HUES6 (cell line): ENCODE data around the gene GNAO1.

ENCODE experiments used
- H3K27ac ChIP-seq: 2 replicates; pipeline ENCODE4 v1.7.0; 2013; ENCODE audit warnings: low read depth, mild to moderate bottlenecking, low read length, inconsistent platforms
- H3K27me3 ChIP-seq: 2 replicates; pipeline ENCODE4 v1.6.1; 2013; ENCODE audit warnings: low read length; ENCODE audit not compliant: control insufficient read depth, insufficient read depth
- H3K36me3 ChIP-seq: 2 replicates; pipeline ENCODE4 v1.6.1; 2013; ENCODE audit warnings: low read length; ENCODE audit not compliant: control insufficient read depth, insufficient read depth
- H3K4me1 ChIP-seq: 2 replicates; pipeline ENCODE4 v1.6.1; 2013; ENCODE audit warnings: low read length; ENCODE audit not compliant: control insufficient read depth, insufficient read depth
- H3K4me3 ChIP-seq: 2 replicates; pipeline ENCODE4 v1.5.1; 2013; ENCODE audit warnings: low read depth, low read length
- H3K9ac ChIP-seq: one replicate; pipeline ENCODE4 v1.6.1; 2013; ENCODE audit warnings: mild to moderate bottlenecking, low read length
- H3K9me3 ChIP-seq: 2 replicates; pipeline ENCODE4 v1.6.1; 2013; ENCODE audit warnings: low read depth, low read length; ENCODE audit not compliant: control insufficient read depth, insufficient read depth

GNAO1 gene

DNA sequence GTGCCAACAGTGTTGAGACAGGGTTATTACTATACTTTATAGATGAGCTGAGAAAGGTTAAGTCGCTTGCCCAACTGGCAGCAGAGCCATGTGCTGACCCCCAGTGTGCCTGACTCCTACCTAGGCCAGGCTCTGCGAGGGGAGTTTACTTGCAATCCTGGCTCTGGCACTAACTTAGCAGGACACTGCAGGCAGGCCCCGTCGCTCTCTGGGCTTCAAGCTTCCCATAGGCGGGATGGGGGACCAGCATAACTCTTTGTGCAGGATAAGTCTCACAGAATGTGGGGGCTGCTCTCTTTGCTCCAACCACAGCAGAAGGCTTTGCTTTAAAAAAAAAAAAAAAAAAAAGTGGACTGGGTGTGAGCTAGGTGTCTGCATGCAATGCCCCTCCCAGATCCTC, 102.7 kb downstream of the GNAO1 start:
- Histone ChIP-seq H3K27ac (no peak overlapping the region), H3K4me3 (no peak overlapping the region), H3K36me3 (no peaks in the 10 kb centered on the region), H3K9ac (no peak overlapping the region), H3K9me3 (no peaks in the 10 kb centered on the region), H3K27me3 (peaks cover 2% of the 10 kb centered on the region; the same call in 1 of the 2 replicates), H3K4me1 (peaks cover 34% of the 10 kb centered on the region)

DNA sequence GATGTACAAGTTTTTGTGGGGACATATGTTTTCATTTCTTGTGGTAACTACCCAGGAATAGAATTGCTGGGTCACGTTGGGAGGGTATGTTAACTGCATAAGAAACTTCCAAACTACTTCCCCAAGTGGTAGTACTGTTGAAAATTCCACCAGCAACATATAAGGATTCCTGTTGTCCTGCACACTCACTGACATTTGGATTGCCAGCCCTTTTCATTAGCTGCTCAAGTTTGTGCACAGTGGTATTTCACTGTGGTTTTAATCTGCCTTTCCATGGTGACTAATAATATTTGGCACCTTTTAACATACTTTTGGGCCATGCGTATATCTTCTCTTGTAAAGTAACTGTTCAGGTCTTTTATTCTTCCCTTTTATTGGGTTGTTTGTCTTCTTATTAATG, 103.3 kb downstream of the GNAO1 start:
- Histone ChIP-seq H3K9me3 (no peaks in the 10 kb centered on the region), H3K36me3 (no peaks in the 10 kb centered on the region), H3K4me3 (no peak overlapping the region), H3K4me1 (peaks cover 29% of the 10 kb centered on the region), H3K27me3 (peaks cover 2% of the 10 kb centered on the region; the same call in 1 of the 2 replicates), H3K27ac (no peak overlapping the region), H3K9ac (no peak overlapping the region)

DNA sequence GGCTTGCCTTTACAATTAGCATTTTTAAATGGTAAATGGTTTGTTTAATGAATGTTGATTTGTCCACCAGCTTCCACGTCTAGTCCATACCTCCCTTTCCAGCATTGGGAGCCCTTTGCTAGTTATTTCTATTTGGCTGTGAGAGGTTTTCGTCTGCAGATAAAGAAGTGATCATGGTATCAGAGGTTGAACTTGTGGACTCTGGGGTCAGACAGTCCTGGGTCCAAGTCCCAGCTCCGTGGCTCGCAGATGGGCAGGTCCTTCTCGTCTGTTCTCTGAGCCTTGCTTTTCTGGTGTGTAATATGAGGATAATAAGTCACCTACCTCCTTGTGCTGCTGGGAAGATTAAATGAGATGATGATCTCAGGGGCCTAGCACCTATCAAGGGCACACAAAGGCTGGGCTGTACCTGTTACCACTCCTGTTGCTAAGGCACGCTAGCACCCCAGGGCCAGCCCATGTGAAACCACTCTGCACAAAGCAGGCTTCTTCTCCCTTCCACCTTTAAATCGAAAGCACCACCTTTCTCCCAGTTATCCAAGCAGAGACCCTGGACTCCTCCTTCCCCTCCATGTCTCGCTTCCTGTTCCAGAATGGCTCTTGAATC, 103.9 kb downstream of the GNAO1 start:
- Histone ChIP-seq H3K27ac (no peak overlapping the region), H3K9me3 (no peaks in the 10 kb centered on the region), H3K9ac (no peak overlapping the region), H3K4me3 (no peak overlapping the region), H3K36me3 (no peaks in the 10 kb centered on the region), H3K4me1 (peaks cover 23% of the 10 kb centered on the region), H3K27me3 (peaks cover 2% of the 10 kb centered on the region; the same call in 1 of the 2 replicates)

DNA sequence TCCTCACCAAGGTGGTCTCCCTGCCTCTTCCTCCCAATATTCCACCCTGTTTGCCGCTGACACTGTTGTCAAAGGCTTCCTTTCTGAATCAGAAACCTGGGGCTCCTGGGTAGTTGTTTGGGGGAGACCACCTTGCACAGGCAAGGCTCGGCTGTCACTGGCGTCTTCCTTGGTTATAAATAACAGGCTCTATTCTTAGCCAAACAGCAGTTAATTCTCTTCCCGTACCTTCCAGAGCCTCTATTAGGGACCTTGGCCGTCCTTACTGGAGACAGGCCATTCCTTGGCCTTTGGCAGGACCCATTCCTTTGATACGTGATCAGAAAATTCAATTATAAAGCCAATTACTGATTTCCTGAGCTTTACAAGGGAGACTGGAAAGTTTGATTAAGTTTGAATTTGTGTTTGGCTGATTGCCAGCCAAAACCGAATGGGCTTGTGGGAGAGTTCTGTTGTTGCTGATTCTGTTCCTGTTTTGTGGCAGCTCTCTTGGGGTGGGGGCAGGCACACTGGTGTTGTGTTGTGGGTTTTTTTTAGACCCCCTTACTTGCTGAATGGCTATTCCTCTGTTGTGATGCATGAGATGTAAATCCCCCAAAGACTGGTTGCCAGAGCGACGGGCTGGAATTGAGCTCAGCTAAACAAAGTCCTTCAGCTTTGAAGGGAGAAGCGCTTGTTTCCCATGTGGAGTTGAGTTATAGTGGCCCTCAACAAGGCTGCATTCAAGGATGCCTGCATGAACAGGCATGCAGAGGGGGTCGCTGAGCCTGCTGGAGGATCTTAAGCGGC, 104.6 kb downstream of the GNAO1 start:
- Histone ChIP-seq H3K9ac (no peak overlapping the region), H3K4me3 (no peak overlapping the region), H3K4me1 (peaks cover 24% of the 10 kb centered on the region), H3K27ac (no peak overlapping the region), H3K36me3 (no peaks in the 10 kb centered on the region), H3K9me3 (no peaks in the 10 kb centered on the region), H3K27me3 (peaks cover 2% of the 10 kb centered on the region; the same call in 1 of the 2 replicates)

DNA sequence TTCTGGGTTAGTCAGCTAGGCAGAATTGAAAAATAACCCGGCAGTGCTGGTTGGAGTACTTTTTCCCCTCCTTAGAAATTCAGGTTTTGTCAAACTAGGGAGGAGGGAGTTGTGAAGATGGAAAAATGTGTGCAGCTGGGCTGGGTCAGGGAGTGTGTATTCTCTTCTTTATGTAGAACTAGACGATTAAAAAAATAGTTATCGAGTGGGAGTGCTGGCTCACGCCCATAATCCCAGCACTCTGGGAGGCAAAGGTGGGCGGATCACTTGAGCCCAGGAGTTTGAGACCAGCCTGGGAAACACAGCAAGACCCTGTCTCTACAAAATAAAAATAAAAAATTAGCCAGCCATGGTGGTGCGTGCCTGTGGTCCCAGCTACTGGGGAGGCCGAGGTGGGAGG, 106.4 kb downstream of the GNAO1 start:
- no peak overlapping the region for H3K27ac ChIP-seq
- peaks cover 24% of the 10 kb centered on the region for H3K4me1 ChIP-seq
- no peaks in the 10 kb centered on the region for H3K36me3 ChIP-seq
- no peak overlapping the region for H3K9ac ChIP-seq
- H3K9me3 ChIP-seq = no peaks in the 10 kb centered on the region
- peaks cover 2% of the 10 kb centered on the region; the same call in 1 of the 2 replicates for H3K27me3 ChIP-seq
- H3K4me3 ChIP-seq = no peak overlapping the region

DNA sequence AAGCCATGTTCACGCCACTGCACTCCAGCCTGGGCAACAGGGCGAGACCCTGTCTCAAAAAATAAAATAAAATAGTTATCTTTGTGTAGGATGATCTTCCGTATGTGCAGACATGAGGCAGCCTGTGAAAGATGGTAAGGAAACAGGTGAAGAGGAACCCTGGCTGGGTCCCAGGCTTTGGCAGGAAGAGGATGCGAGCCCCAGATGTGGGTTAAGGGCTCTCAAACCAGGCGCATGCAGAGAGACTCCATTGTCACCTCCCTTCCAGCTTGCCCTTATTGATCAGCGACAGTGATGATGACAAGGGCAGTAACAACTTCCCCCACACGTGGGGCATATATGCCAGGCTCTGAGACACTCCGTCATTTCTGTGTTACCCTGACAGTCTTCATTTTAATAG, 106.8 kb downstream of the GNAO1 start:
- no peak overlapping the region for H3K9ac ChIP-seq
- no peak overlapping the region for H3K27ac ChIP-seq
- no peak overlapping the region for H3K4me3 ChIP-seq
- no peaks in the 10 kb centered on the region for H3K36me3 ChIP-seq
- peaks cover 2% of the 10 kb centered on the region; the same call in 1 of the 2 replicates for H3K27me3 ChIP-seq
- peaks cover 24% of the 10 kb centered on the region for H3K4me1 ChIP-seq
- H3K9me3 ChIP-seq = no peaks in the 10 kb centered on the region

DNA sequence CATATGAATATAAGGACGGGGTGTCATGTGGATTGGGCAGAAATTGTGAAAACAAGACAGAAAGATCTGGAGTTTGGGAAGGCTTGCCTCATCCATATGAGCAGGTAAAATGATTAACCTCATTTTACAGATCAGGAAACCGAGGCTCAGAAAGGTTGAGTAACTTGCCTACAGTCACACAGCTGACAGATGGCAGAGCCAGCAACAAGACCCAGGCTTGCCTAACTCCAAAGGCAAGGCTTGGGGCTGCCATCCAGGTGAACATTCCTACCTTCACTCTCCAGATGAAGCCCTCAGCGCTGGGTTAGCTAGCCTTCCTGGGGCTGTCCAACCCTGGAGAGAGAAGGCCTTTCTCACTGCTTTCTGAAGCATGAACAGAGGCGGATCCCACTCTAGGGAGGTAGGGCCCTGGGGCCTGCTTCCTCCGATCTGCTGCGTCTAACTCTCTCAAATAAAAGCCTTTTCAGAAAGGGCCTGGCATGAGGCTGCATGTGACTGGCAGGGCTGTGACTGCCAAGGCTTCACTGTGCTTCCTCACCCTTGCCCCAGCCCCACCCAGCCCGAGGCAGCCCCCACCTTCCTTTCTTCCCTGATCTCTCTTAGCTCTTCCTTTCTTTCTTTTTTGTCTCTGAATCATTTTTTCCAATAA, 107.8 kb downstream of the GNAO1 start:
- H3K9me3 ChIP-seq = no peaks in the 10 kb centered on the region
- peaks cover 24% of the 10 kb centered on the region for H3K4me1 ChIP-seq
- H3K4me3 ChIP-seq = no peak overlapping the region
- H3K9ac ChIP-seq = no peak overlapping the region
- H3K27me3 ChIP-seq = peaks cover 2% of the 10 kb centered on the region; the same call in 1 of the 2 replicates
- no peaks in the 10 kb centered on the region for H3K36me3 ChIP-seq
- no peak overlapping the region for H3K27ac ChIP-seq

DNA sequence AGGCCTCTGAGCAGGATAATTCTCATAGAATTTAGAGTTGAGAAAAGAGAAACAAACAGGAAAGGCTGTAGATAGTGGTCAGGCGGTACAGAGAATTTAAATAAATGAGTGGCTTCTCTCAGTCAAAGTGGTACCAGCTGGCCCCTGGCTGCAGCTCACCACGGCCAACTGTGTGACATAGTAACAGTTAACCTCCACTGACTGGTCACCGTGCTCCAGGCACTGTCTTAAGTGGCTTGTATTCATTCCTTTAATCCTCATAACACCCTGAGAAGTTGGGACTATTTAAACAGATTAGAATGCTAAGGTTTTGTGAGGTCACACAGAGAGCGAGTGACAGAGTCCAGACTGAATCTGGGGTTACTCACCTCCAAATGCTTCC, 108.9 kb downstream of the GNAO1 start:
- Histone ChIP-seq H3K27me3 (peaks cover 2% of the 10 kb centered on the region; the same call in 1 of the 2 replicates), H3K9ac (no peak overlapping the region), H3K4me1 (peaks cover 22% of the 10 kb centered on the region), H3K27ac (no peak overlapping the region), H3K4me3 (no peak overlapping the region), H3K9me3 (no peaks in the 10 kb centered on the region), H3K36me3 (no peaks in the 10 kb centered on the region)

DNA sequence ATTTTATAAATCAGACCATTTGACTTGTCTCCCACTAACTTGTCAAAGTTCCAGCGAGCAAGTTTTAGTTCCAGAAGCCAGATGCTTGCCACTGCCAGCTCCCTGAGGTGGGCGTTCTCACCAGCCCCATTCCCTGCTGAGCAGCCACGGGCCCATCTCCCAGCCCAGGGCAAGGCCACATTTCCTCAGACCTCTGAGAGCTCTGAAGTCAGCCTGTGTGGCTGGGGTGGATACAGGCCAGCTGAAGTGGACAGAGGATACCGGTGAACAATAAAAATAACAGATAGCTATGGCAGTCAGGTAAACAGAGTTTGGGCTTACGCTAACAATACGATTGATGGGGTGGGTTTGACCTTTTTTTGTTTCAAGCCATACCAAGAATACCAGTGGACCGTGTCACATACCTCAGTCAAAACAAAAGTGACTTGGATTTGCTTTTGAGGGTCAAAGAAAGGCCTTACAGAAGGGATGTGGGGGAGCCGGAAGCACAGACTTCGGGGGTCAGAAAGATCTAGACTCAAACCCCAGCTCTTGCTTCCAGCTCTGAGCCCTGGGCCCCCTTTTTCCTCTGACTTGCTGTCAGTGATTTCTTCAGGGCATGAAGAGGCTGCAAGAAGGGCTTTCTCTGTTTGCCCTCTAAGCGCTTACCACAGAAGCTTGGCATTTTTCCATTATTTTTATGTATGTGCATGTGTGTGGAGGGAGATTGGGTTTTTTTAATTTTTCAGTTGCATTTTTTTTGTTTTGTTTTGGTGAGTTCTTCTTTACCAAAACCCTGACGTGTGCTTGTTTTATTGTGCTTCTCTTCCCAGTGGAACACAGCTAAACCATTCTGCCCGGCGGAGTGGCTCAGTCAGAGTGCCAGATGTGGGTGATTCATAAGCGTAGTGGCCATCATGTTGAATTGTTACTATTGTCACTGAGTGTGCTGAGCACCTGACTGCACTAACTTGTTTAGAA, 109.9 kb downstream of the GNAO1 start:
- H3K9ac ChIP-seq = no peak overlapping the region
- H3K27me3 ChIP-seq = peaks cover 2% of the 10 kb centered on the region; the same call in 1 of the 2 replicates
- peaks cover 22% of the 10 kb centered on the region for H3K4me1 ChIP-seq
- H3K27ac ChIP-seq = no peak overlapping the region
- H3K36me3 ChIP-seq = no peaks in the 10 kb centered on the region
- no peak overlapping the region for H3K4me3 ChIP-seq
- no peaks in the 10 kb centered on the region for H3K9me3 ChIP-seq

DNA sequence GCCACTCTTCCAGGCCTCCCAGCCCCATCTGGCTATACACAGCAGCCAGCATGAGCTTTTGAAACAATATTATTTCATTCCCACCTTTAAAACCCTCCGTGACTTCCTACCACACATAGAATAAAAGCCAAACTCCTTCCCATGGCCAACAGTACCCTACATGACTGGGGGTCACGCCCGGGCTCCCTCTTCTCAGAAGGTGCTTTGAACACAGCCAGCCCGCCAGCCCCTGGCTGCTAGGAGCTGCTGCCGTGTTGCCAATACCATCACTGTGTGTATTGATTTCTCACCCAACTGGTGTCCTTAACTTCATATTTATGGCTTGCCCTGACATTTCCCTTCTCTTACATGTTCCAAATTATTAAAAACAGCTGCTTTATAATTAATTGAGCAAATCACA, 111.2 kb downstream of the GNAO1 start:
- H3K4me1 ChIP-seq = peaks cover 21% of the 10 kb centered on the region; the same call in 1 of the 2 replicates
- H3K27me3 ChIP-seq = no peaks in the 10 kb centered on the region
- H3K4me3 ChIP-seq = no peak overlapping the region
- no peaks in the 10 kb centered on the region for H3K9me3 ChIP-seq
- H3K9ac ChIP-seq = no peak overlapping the region
- no peaks in the 10 kb centered on the region for H3K36me3 ChIP-seq
- H3K27ac ChIP-seq = no peak overlapping the region
